GM19395 (cell line): Measurements from ENCODE around the gene TRPV4.

Experiments used
- ATAC-seq: cut with Tn5 transposase; IDR thresholded peaks from one replicate; pipeline ENCODE4 v1.9.1; 2021; ENCODE audit warnings: mild to moderate bottlenecking, moderate library complexity; ENCODE audit not compliant: unreplicated experiment

The TRPV4 gene

DNA sequence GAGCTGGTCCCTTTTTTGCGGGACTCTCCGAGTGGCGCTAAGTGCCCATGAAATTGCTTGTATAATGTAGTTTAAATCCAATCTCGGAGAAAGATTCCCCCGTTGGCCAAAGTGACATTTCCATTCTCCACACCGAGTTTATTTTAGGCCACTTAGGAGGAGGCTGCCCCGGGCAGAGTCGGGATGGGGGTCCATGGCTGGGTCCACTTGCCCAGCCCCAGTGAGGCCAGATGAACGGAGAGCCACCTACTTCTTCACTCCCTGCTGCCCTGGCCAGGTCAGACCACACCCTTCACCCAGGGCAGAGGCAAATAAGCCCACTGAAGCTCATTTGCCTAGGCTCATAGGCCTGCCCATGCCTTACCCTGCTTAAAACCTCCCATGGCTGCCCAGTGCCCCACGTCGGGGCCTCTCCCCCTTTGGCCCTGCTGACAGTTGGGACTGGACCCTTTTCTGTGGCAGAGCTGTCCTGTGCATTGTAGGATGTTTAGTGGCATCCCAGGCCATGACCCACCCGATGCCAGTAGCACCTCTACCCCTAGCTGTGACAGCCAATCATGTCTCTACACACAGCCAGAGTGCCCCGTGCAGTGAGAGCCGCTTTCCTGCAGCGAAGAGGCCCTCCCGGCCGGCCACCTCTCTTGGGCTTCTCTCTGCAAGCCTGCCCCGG is 68.3 kb downstream of the TRPV4 start:
- no peak for ATAC-seq

DNA sequence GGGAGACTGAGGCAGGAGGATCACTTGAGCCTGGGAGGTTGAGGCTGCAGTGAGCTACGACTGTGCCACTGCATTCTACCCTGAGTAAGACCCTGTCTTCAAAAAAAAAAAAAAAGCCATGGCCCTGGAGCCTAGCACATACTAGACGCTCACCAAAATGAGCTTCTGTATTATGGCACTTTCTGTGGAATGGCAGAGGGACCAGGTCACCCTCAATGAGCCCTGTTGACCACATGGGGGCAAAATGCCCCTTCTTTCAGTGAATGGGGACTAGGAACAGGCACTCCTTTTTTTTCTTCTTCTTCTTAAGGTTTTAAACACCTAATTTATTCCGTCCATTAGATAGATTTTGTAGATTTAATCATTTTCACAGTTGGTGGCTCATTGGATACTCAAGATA is 69.1 kb downstream of the TRPV4 start:
- ATAC-seq, result no peak

DNA sequence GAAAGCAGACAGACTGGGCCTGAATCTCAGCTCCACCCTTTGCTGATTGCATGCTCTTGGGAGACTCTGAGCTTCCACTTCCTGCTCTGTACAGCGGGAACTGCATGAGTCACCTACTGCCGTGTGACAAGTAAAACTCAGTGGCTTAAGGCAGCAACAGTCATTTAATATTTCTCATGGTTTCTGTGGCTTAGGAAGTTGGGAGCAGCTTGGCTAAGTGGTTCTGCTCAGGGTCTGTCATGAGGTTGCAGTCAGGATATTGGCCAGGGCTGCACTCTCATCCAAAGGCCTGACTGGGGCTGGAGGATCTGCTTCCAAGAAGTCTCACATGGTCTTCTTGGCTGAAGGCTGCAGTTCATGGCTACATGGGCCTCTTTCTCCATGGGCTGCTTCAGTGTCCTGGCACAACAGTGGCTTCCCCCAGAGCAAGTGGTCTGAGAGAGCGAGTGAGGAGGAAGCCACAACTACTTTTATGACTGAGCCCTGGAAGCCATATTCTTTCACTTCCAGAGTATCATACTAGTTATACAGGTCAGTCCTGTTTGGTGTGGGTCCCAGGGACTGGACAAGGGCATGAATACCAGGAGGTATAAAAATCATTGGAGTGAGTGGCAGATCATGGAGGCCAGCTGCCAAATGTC is 69.9 kb downstream of the TRPV4 start:
- ATAC-seq, result no peak

DNA sequence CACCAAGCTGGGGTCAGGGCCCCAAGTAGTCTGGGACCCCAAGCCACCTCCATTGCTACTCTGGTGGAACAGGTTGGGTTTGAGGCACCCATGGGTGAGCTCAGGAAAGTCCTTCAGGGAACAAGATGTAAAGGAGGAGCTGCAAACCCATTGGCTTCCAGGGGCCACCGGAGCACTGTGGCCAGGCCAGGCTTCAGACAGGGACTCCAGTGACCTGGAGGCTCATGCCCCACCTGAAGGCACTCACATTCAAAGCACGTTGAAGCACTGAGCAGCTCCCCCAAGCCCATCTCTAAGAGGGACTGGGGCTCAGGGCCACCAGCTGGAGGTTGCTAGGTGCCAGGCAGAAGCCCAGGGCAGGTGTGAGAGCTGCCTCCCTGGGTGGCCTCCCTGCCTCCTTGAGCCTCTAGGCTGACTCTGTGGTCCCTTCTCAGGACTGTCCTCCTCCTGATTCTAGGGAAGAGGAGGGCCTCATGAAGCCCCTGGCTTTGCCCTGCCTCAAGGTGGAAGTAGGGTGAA is 70.5 kb downstream of the TRPV4 start:
- no peak for ATAC-seq

DNA sequence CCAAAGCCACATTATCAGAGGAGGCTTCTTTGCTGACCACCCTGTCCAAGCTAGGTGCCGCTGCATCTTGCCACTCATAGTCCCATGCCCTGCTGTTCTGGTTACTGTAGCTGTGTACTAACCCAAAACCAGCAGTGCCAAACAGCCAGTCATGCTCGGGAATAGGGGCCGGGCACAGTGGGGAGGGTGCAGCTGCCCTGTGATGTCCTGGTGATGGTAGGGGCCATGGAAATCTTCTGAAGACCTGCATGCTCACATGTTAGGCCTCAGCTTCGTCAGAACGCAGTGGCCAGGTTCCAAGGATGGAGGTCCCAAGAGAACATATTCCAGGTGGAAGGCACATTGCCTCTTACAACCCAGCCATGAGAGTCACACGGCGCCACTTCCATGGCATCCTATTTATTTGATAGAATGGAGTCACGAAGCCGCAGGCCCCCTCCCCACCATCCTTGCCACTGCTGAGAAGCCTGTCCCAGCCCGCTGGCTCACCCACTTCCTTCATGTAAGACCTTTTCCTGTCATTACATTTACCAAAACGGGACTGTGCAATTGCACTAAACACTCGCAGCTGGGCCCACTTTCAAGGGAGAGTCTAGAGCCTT is 71.0 kb downstream of the TRPV4 start:
- ATAC-seq, result no peak

DNA sequence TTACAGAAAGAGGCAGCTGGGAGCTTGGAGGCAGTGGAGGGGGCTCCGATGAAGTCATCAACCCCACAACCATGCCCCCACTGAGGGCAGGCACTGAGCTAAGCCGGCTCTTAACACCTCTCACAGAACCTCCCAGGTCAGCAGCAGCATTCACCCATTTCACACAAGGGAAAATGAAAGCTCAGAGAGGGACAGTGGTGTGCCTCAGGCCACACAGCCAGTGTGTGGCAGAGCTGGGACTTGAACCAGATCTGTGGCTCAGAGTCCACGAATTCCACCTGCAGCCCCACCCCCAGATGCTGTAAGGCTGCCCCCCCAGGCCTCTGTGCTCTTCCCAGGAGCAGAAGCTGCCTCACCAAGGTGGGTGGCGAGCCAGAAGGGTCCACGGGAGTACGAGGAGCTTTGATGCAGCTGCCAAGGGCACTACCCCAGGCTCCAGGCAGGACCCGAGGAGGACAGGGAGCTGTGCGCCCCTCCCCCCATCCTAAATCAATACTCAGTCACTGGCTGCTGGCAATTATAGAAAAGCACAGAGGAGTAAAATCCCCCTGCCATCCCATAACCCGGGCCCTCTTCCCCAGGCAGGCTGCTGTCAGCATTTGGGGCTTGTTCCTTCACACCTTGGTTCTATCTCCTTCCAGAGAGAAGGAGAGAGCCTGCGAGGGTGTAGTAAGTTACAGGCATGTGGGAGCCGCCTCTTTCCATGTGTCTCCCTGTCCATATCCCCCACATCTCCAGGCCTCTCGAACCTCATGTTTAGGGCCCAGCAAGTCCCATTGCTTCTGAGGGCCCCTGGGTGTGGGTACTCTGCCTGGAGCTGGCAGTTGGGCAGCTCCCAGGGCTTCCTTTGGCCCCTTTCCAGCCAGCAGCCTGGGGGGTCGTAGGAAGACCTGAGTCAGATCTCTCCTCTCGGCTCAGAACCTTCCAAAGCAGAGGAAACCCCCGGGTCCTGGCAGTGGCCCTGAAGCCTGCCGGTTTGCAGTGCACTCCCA is 72.0 kb downstream of the TRPV4 start:
- no peak for ATAC-seq

DNA sequence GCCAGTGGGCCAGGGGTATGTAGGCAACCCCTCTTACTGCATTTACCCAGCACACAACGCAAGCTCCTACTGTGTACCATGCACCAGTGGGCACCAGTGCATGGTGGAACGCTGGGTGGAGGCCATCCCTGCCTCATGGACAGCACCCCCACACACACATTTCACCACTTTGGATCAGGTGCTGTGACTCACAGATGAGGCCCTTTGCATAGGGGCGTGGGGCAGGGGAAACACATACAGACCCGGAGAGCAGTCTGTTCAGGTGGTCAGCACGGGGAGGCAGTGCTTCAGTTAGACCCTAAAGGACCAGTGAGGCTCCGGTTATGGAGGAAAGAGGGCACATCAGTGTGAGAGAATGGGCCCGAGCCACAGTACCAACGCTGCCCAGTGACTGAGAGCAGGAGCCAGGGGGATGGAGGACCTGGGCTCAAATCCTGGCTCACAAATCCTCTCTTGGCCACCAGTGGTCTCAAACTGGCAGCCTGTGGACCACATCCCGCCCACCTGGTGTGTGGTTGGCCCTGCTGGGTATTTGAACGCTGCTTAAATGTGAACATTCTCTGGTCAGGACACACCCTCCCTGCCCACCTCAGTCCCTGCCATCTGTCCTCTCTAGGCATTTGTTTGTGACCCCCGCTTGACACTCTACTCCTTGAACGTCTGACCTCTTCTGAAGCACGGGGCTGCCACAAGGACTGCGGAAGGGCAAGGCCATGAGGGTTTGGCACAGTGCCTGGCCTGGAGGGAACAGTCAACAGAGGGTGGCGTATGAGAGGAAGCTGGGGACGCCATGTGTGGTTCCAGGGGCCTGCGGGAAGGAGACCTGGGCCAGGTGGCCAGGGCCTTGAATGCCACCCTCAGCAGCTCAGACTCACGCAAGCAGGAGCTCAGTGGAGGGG is 72.9 kb downstream of the TRPV4 start:
- no peak for ATAC-seq

DNA sequence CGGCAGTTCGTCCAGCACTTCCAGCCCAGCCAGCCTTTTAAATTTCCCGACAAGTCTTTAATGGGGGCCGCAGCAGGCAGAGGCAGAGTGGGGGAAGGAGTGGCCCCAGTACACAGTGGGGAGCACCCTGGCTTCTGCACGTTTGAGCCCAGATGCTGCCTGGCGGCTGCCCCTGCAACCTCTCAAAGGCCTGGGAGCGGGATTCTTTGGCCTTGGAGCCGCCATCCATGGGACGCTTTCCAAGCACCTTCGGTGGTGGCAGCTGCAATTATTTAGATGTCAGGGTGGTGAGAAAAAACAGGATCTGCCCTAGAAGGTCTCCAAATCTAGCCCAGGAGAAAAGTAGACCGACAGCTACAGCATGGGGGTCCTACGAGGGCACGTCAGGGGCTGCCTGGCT is 73.6 kb downstream of the TRPV4 start:
- no peak for ATAC-seq

DNA sequence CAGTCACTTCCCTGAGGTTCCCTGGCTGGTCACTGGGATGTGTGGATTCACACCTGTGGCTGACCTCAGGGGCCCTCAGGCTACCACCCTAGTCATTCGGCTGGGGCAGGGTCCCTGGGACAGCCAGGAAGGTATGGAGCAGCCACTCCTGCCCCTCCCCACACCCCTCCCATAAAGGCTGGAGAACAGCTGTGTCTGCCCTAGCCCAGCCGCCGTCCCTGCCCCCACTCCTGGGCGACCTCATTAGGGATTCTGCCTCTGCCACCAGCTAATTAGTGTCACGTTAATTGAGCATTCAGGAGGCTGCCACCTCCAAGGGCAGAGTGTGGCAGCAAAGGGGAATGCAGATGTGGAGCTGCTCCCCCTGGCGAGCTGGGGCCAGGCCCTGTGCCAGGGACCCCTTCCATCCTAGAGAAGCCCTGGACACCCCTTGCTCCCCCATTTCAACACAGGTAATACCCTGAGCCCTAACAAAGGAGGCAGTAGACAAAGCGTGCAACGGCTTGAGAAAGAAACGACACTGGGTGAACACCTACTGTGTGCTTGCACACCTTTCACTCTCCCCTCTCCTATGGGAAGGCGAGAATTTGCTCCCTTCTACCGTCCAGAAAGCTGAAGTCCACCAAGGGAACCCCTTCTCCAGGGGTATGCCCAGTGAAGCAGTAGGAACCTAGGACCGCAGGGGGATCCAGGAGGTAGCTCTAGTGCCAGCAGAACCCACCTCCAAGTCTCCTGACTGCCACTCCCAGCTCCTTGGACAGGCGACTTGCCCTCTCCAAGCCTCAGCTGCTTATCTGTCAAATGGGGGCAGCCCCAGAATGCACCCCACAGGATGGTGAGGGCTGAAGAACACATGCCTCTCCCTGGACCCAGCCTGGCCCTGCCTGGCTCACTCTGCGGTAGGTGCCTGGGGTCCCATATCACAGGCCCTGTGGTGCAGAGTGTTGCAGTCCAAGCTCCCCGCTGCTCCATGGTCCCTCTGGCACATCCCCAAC is 74.5 kb downstream of the TRPV4 start:
- no peak for ATAC-seq

DNA sequence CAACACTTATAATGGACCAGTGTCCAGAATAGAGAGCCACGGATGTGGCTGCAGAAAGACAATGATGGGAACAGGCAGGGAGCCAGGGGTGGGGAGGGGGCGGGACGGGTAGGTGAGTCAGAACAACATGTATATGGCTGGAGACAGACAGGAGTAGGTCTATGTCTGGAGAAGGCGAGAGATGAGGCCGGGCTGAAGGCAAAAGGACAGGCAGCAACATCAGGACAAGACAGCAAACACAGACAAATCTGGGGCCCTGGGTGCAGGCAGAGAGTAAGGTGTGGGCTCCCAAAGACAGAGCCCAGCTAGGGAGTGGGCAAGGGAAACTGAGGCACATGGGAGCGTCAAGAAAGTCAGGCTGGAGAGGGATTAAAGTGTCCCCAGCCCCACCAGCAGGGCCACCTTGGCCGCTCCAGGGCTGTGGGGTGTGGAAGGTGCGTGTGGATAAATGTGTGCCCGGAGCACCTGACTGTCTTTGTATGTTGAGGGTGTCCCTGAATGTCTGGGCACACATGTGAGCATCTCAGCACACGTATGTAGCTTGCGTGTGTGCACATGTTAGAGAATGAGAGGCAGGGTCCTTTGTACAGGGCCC is 75.4 kb downstream of the TRPV4 start:
- ATAC-seq, result no peak

DNA sequence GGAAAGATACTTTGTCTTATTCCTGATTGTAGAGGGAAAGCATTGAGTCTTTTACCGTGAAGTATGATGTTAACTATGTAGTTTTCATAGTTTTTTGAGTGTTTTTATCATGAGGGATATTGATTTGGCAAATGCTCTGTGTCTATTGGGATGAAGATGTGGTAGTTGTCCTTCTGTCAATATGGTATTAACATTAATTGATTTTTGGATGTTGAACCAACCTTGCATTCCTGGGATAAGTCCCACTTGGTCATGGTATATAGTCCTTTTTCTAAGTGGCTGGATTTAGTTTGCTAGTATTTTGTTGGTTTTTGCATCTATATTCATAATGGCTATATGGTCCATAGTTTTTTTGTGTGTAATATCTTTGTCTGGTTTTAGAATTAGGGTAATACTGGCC is 76.7 kb downstream of the TRPV4 start:
- no peak for ATAC-seq

DNA sequence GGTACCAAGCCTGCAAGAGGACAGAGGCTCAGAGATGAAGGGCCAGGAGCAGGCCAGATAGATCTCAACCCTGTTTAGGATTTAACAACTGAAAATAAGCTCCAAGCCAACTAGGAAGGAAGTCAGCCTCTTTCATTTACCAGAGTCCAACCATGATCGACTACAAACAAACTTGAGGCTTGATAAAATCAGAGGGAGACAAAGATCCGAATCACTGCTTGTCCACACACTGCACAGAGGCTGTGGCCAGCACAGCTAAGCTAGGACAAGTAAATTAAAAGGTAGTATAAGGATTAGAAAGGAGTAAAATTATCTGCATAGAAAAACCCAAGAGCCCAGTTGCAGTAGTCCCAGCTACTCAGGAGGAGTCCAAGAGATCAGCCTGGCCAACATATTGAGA is 79.2 kb downstream of the TRPV4 start:
- no peak for ATAC-seq

DNA sequence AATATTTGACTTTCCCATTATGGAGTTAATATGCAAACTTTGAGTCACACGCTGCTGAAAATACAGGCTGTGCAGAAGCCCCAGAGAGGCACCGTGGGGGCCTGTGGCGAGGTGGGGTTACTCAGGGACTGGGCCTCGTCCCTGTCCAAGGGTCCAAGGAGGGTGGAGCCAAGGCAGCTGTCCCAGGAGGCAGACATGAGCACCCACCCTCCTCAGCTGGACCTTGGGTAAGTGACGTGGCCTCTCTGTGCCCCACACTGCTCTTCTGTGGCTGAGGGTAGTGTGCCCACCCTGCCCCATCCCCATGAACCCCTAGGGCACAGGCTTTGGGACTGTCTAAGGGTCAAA is 80.2 kb downstream of the TRPV4 start:
- no peak for ATAC-seq

DNA sequence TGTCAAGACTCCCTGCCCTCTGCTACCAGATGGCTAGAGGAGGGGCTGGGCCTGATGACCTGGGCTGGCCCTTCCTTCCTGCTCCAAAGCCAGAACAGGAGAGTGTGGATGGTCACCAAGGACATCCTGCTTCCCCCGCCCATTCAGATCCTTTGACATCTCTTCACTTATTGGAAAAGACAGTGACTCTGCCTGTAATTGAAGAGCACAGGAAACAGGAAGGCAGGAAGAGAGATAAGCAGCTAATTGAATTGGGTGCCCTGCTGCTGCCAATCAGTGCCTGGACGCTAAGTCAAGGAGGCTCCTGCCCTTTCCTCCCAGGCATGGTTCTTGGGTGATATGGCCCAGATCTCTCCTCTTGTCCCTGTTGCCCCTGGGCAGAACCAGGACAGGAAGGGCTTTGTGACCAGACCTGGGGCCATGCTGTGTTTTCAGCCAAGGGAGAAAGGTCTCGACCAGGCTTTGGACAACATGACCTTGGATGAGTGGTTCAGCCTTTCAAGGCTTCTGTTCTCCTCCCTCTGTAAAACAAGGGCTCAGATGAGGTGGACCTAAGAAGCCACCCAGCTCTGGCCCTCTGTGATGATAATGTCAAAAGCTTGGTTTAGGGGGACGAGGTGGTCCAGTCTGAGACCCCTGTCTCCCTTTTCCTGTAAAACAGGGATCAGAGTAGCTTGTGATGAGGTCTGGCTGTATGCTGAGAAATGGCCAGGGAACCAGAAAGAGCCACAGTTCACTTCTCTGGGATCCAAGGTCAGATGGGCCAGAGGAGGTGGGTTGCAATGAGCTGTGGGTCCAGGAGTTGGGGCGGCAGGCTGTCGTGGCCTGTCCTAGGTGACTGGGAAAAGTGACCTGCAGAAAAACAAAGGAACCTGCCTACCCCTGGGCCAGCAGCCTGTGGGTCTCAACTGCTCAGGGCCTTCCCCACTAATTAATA is 80.8 kb downstream of the TRPV4 start:
- ATAC-seq, result no peak

DNA sequence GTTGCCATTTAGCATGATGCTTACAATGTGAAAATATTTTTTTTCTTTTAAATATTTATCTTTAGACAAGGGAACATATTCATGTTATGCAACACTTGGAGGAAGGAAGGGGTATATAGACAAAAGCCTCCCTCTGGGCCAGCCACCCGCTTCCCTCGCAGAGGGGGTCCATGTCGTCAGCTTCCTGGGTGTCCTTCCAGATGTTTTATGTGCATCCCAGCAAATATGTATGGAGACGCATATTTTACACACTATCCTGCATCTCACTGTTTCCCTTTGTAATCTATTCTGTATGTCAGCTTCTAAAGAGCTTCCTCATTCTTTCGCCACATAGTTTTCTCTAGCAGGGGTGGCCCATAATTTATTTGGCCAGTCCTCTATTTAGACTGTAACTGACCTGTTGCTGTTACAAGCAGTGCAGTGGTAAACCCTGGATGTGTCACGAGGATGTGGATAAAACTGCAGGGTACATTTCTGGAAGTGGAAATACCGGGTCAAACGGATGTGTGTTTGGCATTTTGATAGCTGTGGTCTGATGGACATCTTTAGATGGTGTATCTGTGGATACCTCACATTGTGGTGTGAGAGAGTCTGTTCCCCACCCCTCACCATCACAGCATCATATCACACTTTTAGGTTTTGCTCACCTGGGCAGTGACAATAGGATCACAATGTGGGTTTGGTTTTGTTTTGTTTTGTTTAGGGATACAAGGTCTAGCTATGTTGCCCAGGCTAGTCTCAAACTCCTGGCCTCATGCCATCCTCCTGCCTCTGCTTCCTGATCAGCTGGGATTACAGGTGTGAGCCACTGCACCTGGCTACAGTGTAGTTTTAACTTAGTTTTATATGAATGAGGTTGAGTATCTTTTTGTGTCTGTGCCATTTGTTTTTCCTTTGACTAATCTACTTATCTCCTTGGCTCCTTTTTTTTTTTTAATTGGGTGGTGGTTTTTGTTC is 87.9 kb downstream of the TRPV4 start:
- ATAC-seq, result no peak

DNA sequence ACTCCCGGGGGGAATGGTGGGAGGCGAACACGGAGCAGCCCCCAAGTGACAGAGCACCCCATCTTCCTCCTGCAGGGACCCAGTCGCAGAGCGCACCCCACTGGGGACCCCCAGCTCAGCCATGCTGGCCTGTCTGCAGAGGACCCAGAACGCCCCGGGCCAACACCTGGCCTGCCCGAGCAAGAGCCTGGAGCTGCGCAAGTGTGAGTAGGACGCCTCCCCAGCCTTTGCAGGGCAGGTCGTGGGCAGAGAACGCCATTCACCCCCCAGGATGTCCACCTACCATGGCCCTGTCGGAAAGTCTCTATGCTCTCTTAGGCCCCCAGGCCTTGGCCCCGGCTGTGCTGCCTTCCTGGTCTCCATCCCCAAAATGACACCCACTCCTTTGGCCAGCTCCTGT is 89.2 kb downstream of the TRPV4 start:
- no peak for ATAC-seq
